Stimulated activated CD8-positive, alpha-beta memory T cell treated with anti-CD3 and anti-CD28 coated beads, Interleukin-7, amount 100 ng/mL, for 48 hours (primary cell): Measurements from ENCODE around the gene LINS1.

Experiments
- DNase-seq, 2 donors: peaks; one replicate each; pipeline ENCODE4 v3.0.0-alpha.2; 2020; ENCODE audit warnings: low read depth in 1 of 2; ENCODE audit errors: extremely low read depth in 1 of 2

The LINS1 gene, protein sequence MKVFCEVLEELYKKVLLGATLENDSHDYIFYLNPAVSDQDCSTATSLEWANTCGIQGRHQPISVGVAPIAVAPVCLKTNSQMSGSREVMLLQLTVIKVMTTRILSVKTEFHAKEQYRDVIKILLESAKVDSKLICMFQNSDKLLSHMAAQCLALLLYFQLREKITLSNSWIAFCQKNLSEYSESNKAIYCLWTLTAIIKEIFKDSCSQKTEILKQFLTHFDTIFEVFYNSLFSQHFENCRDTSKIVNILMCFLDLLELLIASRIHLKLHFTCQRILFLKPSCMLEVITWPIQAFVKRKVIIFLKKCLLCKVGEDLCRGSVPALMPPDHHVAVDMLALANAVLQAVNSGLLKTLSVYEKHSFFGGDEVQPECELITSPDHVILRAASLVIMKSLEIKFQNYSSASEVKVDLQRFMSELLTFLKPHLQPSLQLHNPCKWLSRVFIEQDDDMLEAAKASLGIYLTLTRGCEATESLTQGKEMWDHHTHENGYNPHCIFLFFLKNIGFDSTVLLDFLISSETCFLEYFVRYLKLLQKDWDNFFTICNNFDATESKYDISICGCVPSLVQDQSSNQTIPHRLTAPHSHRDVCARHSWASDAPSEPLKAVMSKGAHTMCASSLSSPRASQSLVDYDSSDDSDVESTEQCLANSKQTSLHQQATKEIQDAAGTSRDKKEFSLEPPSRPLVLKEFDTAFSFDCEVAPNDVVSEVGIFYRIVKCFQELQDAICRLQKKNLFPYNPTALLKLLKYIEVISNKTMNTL

GRCh38 chr15:100602064-100602822, at the start of gene LINS1, which contains the start of gene ASB7:
LINS1 (minus strand) TSS chr15:100602184; CDS start chr15:100580842, 21,342 bp downstream.
ASB7 (plus strand) TSS chr15:100602589; CDS start chr15:100612217, 9,628 bp downstream.
- DNase-seq = peak; percentile 97 to 99

- no peak for DNase-seq
Measured at GRCh38 chr15:100651253-100651652, 49.3 kb upstream of the LINS1 start.

GRCh38 chr15:100650685-100651084, 48.7 kb upstream of the LINS1 start:
- no peak for DNase-seq

GRCh38 chr15:100648951-100649350, 47.0 kb upstream of the LINS1 start:
- no peak for DNase-seq

- DNase-seq = no peak
Measured at GRCh38 chr15:100645671-100646070, 43.7 kb upstream of the LINS1 start.

GRCh38 chr15:100642950-100643338, 41.0 kb upstream of the LINS1 start:
- no peak for DNase-seq

GRCh38 chr15:100642213-100642949, 40.4 kb upstream of the LINS1 start:
- no peak for DNase-seq

GRCh38 chr15:100638177-100638730, 36.3 kb upstream of the LINS1 start:
- DNase-seq = no peak

GRCh38 chr15:100635406-100636071, 33.6 kb upstream of the LINS1 start:
- no peak for DNase-seq

GRCh38 chr15:100633763-100634075, 31.7 kb upstream of the LINS1 start:
- no peak for DNase-seq

GRCh38 chr15:100631831-100632230, 29.8 kb upstream of the LINS1 start:
- DNase-seq = no peak

DNA sequence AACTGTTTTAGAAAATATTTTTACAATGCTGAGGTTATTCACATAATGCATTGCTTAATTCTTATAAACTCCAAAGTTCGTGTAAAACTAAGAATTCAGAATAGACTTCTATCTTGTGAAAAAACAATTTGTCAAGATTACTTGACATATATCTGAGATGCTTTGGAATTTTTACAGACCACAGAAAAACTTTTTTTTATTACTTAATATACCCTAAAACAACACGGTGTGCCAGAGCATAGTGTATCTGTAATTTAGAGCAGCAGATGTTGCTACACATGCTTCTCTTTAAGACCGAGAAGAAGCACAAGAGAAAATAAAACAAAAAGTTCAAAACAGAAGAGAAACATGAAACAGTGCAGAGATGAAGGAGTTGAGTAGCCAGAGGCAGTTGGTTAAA, 26.8 kb upstream of the LINS1 start:
- no peak for DNase-seq

GRCh38 chr15:100627789-100628395, 25.9 kb upstream of the LINS1 start:
- peak in 1 of 2 donors; percentile 6 for DNase-seq

- DNase-seq = no peak
Measured at GRCh38 chr15:100623301-100623700, 21.3 kb upstream of the LINS1 start.

DNA sequence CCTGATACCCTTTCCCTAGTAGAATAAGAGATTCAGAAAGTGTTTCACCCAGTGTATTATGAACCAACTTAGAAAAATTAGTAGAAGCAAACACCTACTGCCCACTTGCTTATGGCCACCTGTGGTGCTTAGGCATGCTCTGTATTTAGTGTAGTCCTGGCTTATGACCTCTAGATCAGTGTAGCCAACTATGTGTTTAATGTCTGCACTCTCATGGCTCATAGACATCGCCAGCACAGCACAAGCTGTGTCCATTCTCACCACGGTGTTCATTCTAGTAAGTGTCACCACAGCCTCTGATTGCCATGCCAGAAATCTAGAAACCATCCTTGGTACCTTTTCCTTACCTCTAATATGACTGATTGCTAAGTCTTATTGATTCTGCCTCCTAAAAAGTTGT, 14.7 kb upstream of the LINS1 start:
- no peak for DNase-seq

DNA sequence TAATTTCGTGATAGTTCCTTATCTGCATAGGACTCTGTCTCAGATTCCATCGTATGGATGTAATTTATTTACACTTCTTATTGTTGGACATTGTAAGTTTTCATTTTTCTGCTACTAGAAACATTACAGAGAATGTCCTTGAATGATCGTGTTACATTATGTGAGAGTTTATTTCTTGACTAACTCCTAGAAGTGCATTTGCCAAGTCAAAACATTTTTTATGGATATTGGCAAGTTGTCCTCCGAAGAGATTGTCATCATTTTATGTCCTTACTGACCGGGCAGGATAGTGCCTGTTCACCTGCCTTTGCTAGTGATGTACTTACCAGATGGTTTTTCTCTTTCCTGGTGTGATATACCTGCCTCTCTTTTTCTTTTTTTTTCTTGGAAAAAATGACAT, 13.8 kb upstream of the LINS1 start:
- no peak for DNase-seq

- no peak for DNase-seq
Measured at GRCh38 chr15:100614918-100615317, 12.9 kb upstream of the LINS1 start.

GRCh38 chr15:100614336-100614735, 12.4 kb upstream of the LINS1 start:
- DNase-seq = no peak

DNA sequence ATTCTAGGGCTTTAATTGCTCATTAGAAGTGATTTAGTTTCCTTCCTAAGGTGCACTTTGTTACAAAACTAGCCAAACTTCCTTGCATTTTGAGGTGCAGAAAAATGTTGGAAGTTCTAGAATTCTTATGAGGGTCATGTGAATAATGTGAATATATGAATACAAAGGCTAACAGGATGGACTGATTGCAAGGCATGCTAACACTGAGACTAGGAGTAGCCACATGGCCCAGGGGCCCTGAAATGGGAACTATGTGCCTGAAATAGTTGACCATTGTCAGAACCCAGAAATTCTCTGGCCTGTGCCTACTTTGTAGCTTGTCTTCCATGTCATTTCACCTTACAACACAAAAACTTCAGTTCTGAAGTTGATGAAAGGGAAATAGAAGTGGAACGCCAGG, 11.2 kb upstream of the LINS1 start:
- no peak for DNase-seq

GRCh38 chr15:100612539-100612938, 10.6 kb upstream of the LINS1 start:
- DNase-seq = no peak
